Activated T-cell treated with anti-CD3 and anti-CD28 coated beads, Interleukin-2, amount 50 U/mL, for 4 hours (primary cell): Measurements from ENCODE around the gene SDF4. TPM values are rescaled to one million over a fixed set of nuclear protein-coding genes. Genes with fewer than 3 reads are reported as not detected.
A peak's percentile ranks its signal among the peaks of the same experiment; 100 is the strongest.

Experiments
- ATAC-seq, 2 donors: fragments of 200-7000 bp; cut with Tn5 transposase; one replicate each; pipeline ENCODE4 v1.10.0; 2021
- DNase-seq: peaks from one replicate; pipeline ENCODE4 v3.0.0-alpha.2; 2020
- H3K27me3 Mint-ChIP-seq: one replicate; pipeline ENCODE4 v1.8.0; 2021; ENCODE audit warnings: low read depth, mixed read lengths
- H3K36me3 Mint-ChIP-seq: one replicate; pipeline ENCODE4 v1.8.0; 2022; ENCODE audit warnings: mixed read lengths; ENCODE audit not compliant: insufficient read depth
- H3K4me1 Mint-ChIP-seq: one replicate; pipeline ENCODE4 v1.8.0; 2021; ENCODE audit warnings: low read depth, mixed read lengths
- H3K4me3 Mint-ChIP-seq: one replicate; pipeline ENCODE4 v1.8.0; 2021; ENCODE audit warnings: mild to moderate bottlenecking, moderate library complexity, mixed read lengths
- H3K9me3 Mint-ChIP-seq: one replicate; pipeline ENCODE4 v1.8.0; 2021; ENCODE audit warnings: mixed read lengths
- total RNA-seq, 3 donors: library from RNA; stranded (reverse); gene quantifications; one replicate each; pipeline ENCODE4 v1.2.1, GENCODE V29; 2021

The SDF4 gene
- total RNA-seq, 3 donors from 2014 or later: 191 to 242 (median 193) TPM

GRCh38 chr1:1241588-1242219 lies 9.9 kb upstream of the SDF4 start:
- Mint-ChIP-seq H3K4me1 (no peaks in the 10 kb centered on the region), H3K4me3 (no peak overlapping the region), H3K36me3 (no peaks in the 10 kb centered on the region), H3K9me3 (no peaks in the 10 kb centered on the region), H3K27me3 (peaks cover 3% of the 10 kb centered on the region)
- no peak for DNase-seq
- ATAC-seq: no peak

GRCh38 chr1:1240822-1241587 lies 9.2 kb upstream of the SDF4 start:
- H3K4me1 Mint-ChIP-seq: no peaks in the 10 kb centered on the region

GRCh38 chr1:1240348-1240732 lies 8.5 kb upstream of the SDF4 start:
- DNase-seq (no peak), ATAC-seq (no peak)
- Mint-ChIP-seq H3K4me3 (no peak overlapping the region), H3K9me3 (no peaks in the 10 kb centered on the region), H3K36me3 (no peaks in the 10 kb centered on the region), H3K27me3 (peaks cover 1% of the 10 kb centered on the region), H3K4me1 (no peaks in the 10 kb centered on the region)

More at GRCh38 chr1:1240822-1241587, 9.2 kb upstream of the SDF4 start:
- Mint-ChIP-seq H3K4me3 (no peak overlapping the region), H3K36me3 (no peaks in the 10 kb centered on the region), H3K9me3 (no peaks in the 10 kb centered on the region), H3K27me3 (peaks cover 3% of the 10 kb centered on the region)
- no peak for DNase-seq
- ATAC-seq: no peak

GRCh38 chr1:1239614-1240347 lies 8.0 kb upstream of the SDF4 start:
- no peak for ATAC-seq
- Mint-ChIP-seq H3K9me3 (no peaks in the 10 kb centered on the region), H3K4me3 (no peak overlapping the region), H3K4me1 (peaks cover under 1% of the 10 kb centered on the region), H3K36me3 (no peaks in the 10 kb centered on the region), H3K27me3 (peaks cover 1% of the 10 kb centered on the region)
- DNase-seq: no peak

GRCh38 chr1:1239227-1239613 lies 7.4 kb upstream of the SDF4 start:
- Mint-ChIP-seq H3K4me3 (no peak overlapping the region), H3K36me3 (peaks cover 4% of the 10 kb centered on the region), H3K9me3 (no peaks in the 10 kb centered on the region), H3K4me1 (peaks cover 6% of the 10 kb centered on the region), H3K27me3 (peaks cover 1% of the 10 kb centered on the region)
- DNase-seq (no peak), ATAC-seq (no peak)

GRCh38 chr1:1238702-1239178 lies 6.9 kb upstream of the SDF4 start:
- H3K4me1 Mint-ChIP-seq: peaks cover 11% of the 10 kb centered on the region
- no peak overlapping the region for H3K4me3 Mint-ChIP-seq
- H3K36me3 Mint-ChIP-seq: peaks cover 6% of the 10 kb centered on the region
- DNase-seq (no peak), ATAC-seq (no peak)
- H3K9me3 Mint-ChIP-seq: no peaks in the 10 kb centered on the region
- peaks cover 1% of the 10 kb centered on the region for H3K27me3 Mint-ChIP-seq

GRCh38 chr1:1237874-1238701 lies 6.3 kb upstream of the SDF4 start:
- DNase-seq (no peak), ATAC-seq (peak; percentile 17 to 20)
- H3K27me3 Mint-ChIP-seq: peaks cover 1% of the 10 kb centered on the region
- H3K36me3 Mint-ChIP-seq: peaks cover 9% of the 10 kb centered on the region
- no peak overlapping the region for H3K4me3 Mint-ChIP-seq
- peaks cover 15% of the 10 kb centered on the region for H3K4me1 Mint-ChIP-seq
- no peaks in the 10 kb centered on the region for H3K9me3 Mint-ChIP-seq

- H3K36me3 Mint-ChIP-seq: peaks cover 9% of the 10 kb centered on the region
- DNase-seq: no peak
- H3K4me3 Mint-ChIP-seq: no peak overlapping the region
- no peak for ATAC-seq
- peaks cover 15% of the 10 kb centered on the region for H3K4me1 Mint-ChIP-seq
- H3K27me3 Mint-ChIP-seq: peaks cover 1% of the 10 kb centered on the region
- no peaks in the 10 kb centered on the region for H3K9me3 Mint-ChIP-seq
These were observed 5.4 kb upstream of the SDF4 start for GRCh38 chr1:1236945-1237873.

GRCh38 chr1:1236176-1236763 lies 4.5 kb upstream of the SDF4 start:
- Mint-ChIP-seq H3K4me1 (peaks cover 15% of the 10 kb centered on the region), H3K4me3 (no peak overlapping the region), H3K36me3 (peaks cover 9% of the 10 kb centered on the region), H3K9me3 (no peaks in the 10 kb centered on the region), H3K27me3 (peaks cover 1% of the 10 kb centered on the region)
- DNase-seq (no peak), ATAC-seq (no peak)

GRCh38 chr1:1235016-1235744 lies 3.4 kb upstream of the SDF4 start:
- no peaks in the 10 kb centered on the region for H3K9me3 Mint-ChIP-seq
- peaks cover 1% of the 10 kb centered on the region for H3K27me3 Mint-ChIP-seq
- no peak for DNase-seq
- no peak for ATAC-seq
- H3K4me1 Mint-ChIP-seq: peaks cover 21% of the 10 kb centered on the region
- H3K36me3 Mint-ChIP-seq: peaks cover 12% of the 10 kb centered on the region
- H3K4me3 Mint-ChIP-seq: no peak overlapping the region

GRCh38 chr1:1234180-1234808 lies 2.5 kb upstream of the SDF4 start:
- ATAC-seq (no peak), DNase-seq (no peak)
- Mint-ChIP-seq H3K4me1 (peaks cover 29% of the 10 kb centered on the region), H3K27me3 (peaks cover 1% of the 10 kb centered on the region), H3K36me3 (peaks cover 17% of the 10 kb centered on the region), H3K4me3 (peak overlapping the region; percentile 78), H3K9me3 (no peaks in the 10 kb centered on the region)

GRCh38 chr1:1233567-1233892 lies 1.7 kb upstream of the SDF4 start:
- Mint-ChIP-seq H3K36me3 (peaks cover 17% of the 10 kb centered on the region), H3K4me1 (peaks cover 30% of the 10 kb centered on the region), H3K9me3 (no peaks in the 10 kb centered on the region), H3K4me3 (peak overlapping the region; percentile 78), H3K27me3 (no peaks in the 10 kb centered on the region)
- DNase-seq: no peak
- no peak for ATAC-seq
